Hematopoietic multipotent progenitor cell treated with erythropoietin and hydrocortisone succinate and interleukin-3 and kit ligand, for 8 days (in vitro differentiated cells): Measurements from ENCODE around the gene MC2R.
"Not testable (repeated sequence)": the region's sequence is repeated elsewhere in the genome, so short reads cannot be mapped to it uniquely, and the experiment has no call there.

Experiments
- DNase-seq: peaks from one replicate; pipeline ENCODE4 v3.0.0-alpha.2; 2015

MC2R gene

DNA sequence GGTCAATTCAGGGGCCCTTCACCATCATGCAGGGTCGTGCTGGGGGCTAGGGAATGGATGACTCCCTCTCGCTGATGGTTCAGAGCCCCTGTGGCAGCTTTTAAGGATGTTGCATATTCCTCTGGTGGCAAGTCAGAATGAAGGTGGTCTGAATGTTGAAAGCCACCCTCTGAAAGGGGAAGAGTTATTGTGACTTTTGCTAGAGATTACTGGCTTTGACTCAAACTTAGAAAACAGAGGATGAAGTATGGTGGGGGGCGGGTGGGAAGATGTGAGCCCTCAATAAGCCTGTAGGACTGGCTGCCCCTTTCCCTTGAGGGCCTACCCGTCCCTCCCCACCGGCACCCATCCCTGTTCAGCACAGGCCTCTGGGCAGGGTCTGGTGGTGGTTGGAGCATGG lies 23.2 kb downstream of the MC2R start:
- DNase-seq = no peak

DNA sequence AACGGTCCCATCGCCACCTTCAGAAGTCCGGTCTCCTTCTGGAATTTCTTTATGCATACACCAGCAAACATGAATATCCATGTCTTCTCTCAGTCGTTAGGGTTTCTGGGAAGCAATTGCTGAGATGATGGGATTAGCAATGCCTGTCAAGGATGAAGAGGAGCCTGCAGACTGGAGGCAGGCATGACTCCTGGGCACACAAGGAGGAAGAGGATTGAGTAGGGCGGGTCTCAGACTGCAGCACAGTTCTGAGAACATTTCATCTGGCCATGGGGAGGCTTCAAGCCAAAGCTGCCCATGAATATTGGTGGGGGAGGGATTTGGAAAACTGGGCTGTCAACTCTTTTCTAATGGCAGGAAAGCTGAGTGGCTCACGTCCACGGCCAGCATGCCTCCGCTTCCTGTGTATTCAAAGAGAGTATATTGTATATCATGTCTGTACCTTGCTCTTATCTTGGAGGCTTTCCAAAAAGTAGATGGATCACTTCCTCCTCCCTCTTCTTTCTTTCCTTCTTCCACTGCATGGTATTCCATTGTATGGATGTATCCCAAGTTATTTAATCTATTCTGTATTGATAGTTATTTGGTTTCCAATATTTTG lies 24.5 kb downstream of the MC2R start:
- DNase-seq = no peak

DNA sequence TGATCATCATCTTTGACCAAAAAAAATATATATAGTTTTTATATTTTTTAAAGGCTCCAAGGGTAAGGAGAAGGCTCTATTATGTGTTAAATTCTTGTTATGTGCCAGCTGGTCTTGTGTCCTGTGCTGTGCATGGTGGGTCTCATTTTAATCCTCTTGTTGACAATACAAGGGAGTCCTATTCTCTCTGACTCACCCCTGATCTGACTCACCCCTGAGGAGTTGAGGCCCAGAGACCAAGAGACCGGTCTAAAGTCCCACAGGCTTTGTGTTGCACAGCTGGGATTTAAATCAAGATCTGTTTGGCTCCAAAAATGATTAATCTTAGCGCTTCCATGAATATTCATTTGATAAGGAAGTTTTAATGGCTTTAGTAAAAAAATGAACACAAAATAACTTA lies 25.7 kb downstream of the MC2R start:
- DNase-seq = no peak

DNA sequence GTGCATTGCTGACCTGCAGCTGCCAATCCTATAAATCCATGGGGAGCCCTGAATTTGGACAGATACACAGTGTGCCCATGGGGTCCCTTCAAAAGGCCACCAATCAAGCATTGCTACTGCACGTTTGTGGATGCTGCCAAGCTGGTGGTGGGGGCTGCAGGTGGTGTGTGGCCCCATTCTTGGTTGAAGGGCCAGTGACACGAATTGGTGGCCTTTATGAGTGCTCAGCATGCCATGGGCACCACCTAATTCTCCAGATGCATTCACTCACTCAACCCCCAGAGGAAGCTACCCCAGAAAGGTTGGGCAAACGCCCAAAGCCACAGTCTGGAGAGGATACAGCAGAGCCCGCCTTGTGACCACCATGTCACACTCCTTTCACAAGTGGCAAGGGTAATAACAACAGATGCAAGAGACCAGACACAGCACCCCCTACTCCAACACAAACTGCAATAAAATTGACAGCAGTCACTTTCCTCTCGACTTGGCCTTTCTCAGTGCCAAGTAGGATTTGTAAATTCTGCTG lies 27.1 kb downstream of the MC2R start:
- no peak for DNase-seq

DNA sequence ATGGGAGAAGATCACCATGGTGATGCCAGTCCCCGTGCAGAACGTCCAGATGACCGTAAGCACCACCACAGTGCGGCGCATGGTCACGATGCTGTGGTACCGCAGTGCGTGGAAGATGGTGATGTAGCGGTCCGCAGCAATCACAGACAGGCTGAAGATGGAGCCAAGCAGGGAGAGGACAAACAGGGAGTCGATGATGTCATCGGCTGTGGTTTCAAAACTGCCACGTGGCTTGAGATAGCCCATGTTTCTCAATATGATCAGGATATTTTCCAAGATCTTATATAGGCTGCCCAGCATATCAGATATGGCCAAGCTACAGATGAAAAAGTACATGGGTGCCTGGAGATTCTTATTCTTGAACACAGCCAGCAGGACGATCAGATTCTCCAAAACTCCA lies 30.3 kb downstream of the MC2R start:
- DNase-seq = no peak

DNA sequence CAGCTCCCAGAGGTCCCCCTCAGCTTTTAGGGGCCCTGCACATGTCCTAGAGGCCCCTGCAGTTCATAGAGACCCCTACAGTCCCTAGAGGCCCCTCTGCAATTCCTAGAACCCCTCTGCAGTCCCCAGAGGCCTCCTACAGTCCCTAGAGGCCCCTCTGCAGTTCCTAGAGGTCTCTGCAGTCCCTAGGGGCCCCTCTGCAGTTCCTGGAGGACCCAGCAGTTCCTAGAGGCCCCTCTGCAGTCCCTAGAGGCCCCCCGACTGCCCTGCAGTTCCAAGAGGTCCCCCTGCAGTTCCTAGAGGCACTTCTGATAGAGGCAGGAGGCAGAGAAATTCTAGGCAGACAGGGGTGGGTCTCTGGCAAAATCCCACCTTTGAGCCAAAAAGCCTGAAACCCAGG lies 35.4 kb downstream of the MC2R start:
- DNase-seq = no peak

DNA sequence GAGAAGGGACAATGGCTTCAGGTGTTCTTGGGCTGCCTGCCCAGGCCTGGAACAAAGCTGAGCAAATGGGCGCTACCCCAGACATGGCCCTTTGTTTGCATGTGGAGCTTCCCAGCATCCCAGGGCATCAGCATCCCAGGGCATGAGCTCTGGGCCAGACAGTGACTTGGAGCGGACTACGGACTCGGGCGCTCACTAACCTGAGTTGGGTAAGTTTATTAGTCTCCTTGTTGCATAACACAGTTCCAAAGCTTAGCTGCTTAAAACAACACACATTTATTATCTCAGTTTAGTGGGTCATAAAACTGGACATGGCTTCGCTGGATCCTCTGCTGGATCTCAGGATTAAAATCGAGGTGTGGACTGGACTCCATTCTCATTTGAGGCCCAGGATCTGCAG lies 35.8 kb downstream of the MC2R start:
- DNase-seq = no peak

DNA sequence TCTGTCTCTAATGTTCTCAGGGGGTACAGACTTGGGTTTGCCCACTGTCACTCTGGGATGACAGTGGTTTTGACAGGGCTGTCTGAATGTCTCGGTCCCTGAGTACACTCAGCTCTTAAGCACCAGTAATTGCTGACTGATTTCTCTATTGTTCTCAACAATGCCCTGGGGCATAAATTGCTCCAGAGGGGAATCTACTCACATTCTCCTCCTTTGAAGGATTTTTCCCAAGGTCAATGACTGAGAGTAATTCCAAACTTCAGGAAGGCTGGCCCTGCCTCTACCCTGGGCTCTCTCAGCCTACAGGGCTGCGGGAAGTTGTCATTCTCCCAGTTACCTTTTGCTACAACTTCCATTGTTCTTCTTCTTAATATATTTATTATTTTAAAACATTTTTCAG lies 36.5 kb downstream of the MC2R start:
- no peak for DNase-seq

DNA sequence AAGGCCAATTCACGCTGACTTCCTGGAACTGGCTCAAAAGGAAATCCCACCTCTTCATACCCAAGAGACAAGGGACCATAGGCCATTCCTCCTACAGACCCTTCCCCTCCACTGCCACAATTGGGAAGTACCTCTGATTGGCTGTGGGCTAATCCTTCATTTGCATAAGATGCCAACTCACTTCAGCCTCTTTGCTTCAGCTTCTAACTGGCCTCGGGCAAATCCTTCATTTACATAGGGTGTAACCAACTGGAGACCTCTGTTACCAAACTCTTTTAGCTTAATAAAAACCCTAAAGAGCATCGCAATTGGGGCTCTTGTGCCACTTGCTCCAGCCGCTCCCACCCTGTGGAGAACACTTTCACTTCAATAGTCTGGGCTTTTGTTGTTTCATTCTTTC lies 38.2 kb downstream of the MC2R start:
- no peak for DNase-seq

DNA sequence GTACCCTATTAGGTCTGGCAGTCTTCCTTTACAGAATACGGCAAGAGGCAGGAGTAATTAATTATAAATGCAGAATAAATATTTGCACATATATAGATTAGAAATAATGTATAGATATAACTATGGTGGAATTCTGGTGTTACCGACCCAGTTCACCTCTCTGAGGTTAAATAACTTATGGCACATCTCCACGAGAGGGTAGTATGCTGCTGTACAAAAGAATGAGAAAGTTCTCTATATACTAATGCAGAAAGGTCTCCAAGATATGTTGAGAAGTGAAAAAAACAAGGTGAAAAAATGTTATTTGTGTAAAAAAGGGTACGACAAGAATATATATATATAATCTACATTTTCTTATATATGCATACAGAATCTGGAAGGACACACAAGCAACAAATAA lies 40.8 kb downstream of the MC2R start:
- no peak for DNase-seq

DNA sequence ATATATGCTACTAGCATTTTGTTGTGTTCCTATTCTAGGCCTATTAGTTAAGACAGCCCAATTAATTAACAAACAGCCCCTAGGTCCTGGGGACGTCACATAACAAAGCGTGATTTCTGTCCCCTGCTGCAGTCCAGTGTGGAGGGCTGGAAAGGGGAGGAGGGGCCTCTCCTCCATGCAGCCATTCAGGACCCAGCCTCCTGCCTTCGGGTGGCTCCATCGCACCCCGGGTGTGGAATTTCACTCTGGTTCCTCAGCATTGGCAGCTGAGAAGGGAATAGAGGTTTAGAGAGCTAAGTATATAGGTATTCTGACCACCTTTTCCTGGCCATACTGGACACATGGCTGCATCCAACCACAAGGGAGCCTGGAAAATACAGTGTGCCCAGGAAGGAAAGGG lies 42.4 kb downstream of the MC2R start:
- no peak for DNase-seq

DNA sequence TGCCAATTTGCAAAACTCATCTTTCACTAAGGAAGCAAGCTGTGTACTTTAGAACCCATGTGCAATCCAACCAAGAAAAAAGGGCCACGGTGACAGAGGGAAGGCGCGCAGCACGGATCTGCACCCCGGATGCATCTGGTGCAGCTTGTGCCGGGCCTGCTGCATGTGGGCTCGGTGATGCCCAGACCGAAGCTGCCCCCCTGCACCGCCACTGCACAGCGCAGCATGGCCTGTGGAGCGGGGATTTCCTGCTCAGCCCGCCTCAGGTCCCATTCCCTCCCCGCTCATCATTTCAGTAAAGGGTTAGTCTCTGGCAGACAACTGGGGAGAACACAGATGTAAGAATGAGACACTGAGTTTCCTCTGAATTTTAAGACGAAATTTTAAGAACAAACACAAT lies 43.0 kb downstream of the MC2R start:
- DNase-seq = no peak

DNA sequence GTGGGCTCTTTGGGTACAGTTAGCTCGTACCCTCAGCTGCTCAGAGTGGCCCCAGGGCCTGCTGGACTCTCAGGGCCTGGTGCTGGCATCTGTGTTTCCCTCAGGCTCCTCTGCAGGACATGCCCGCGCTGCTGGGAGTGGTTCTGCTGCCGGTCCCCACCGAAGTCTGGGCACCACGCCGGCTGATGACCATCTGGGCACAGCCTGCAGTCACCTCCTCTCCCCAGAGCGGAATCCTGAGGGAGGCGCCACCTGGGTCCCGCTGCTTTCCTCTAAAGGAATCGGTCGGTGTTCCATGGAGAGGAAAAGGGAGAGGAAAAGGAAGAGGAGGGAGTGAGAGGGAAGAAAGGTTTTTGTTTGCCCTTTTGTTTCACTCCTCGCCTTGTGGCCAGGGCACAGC lies 43.6 kb downstream of the MC2R start:
- no peak for DNase-seq

DNA sequence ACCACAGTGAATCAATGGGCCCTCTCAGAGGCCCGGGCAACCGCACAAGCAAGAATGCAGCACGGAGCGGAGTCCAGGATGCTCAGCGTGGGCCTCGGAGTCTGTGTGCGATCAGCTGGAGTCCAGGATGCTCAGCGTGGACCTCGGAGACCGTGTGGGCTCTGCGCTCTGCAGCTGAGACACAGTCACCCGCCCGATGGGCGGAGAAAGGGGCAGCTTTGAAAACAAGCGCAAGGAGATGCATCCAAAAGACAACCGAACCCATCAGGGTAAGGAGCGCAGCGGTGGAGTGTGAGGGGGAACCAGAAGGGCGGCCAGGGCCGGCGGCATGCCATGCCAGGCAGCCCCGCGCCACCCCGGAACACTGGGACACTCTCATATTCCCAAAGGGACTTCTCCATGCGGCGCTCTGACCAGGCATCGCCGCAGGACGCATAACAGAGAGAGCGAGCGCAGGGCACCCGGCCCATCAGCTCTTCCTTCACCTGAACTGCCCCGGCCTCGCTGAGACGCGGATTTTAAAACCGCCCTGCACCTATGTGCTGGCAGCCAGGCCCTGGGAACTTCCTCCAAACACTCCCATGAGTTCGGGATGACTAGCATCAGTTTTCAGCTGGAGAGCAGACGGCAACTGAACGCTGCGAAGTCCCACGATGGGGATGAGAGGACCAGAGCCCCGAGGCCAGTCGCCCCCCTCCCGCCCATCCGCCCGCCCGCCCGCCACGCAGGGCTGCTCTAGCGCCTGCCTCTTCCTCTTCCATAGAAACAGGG lies 46.6 kb downstream of the MC2R start:
- no peak for DNase-seq

DNA sequence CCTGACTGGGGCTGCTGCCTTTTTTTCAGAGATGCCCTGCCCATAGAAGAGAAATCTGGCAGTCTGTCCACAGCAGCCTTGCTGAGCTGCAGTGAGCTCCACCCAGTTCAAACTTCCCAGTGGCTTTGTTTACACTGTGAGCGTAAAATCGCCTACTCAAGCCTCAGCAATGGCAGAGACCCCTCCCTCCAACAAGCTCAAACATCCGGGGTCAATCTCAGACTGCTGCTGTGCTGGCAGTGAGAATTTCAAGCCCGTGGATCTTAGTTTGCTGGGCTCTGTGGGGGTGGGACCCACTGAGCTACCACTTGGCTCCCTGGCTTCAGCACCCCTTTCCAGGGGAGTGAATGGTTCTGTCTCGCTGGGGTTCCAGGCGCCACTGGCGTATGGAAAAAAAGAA lies 52.4 kb downstream of the MC2R start:
- not testable (repeated sequence) for DNase-seq

DNA sequence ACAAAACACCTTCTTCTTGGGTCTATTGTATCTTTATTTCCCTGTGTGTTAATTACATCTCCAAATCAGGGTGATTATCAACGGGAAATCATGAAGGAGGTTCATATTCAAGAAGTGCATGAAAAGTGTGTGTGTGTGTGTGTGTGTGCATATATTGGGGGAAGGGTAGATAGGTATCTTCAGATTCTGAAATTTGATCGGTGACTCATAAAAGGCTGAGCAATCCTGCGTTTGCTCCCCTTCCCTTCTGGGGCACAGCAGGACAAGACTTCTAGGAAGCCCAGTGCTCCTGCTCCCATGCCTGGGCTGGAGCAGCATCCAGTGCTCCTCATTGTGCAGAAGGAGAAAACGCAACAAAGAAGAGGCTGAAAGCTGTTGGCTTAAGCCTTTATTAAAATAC lies 65.5 kb downstream of the MC2R start:
- no peak for DNase-seq

DNA sequence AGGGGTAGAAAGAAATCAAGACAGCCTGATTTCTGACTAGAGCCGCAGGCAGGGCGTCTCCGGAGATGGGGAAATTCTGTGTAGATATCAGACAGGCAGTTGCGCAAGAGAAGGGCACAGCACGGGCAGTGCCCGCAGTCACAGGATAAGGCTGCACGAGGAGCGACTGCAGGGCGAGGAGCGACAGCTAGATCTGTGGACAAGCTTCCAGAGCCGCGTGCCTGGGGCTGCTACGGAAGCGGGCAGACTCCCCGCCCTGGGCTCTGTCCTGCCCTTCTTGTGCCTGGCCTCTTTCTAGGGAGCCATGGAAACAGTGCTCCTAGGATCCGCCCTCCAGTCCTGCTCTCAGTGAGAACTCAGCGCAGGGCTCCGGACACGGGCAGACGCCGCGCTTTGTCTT lies 78.8 kb downstream of the MC2R start:
- no peak for DNase-seq

DNA sequence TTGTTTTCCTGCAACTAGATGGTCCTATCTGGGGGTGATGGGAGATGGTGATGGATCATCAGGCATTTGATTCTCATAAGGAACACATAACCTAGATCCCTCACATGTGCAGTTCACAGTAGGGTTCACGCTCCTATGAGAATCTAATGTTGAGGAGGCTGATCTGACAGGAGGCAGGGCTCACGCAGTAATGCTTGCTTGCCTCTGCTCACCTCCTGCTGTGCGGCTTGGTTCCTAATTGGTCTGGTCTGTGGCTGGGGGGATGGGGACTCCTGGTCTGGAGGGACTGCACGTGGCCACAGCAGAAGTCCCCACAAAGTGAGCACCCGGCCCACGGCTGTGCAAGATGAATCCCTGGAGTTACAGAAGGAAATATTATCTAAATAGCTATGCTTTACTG lies 80.1 kb downstream of the MC2R start:
- no peak for DNase-seq

DNA sequence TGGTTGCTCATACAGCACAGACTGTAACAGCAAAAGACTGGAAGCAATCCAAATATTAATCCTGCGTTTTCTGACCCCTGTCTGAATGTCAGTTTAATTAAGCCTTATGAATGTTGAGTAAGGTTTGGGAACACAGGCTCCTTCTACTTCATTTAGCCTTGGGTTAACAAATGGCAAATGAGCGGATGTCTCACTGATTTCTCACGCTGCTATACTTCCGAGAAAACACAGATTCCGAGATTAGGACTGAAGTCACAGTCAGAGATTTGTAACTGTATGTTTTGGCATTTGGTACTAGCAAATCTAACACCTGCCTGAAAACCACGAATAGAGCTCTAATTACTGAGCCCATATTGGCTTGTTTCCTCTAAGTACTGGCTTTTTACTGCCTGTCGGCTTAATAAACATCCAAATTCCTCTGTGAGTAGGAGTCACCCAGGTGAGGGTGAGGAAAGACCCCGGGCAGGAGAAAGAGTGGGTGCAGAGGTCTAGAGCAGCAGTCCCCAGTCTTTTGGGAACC lies 80.8 kb downstream of the MC2R start:
- no peak for DNase-seq
